MM.1S (cell line): ENCODE data around the gene RAB11FIP5.

ENCODE experiments used
- EZH2 ChIP-seq: fragments of 300-600 bp; sonication (generic); optimal IDR thresholded peaks from 2 replicates; pipeline ENCODE3; 2017; ENCODE audit warnings: low read depth, mild to moderate bottlenecking, antibody characterized with exemption, low read length, mixed read lengths
- EZH2phosphoT487 ChIP-seq: fragments of 300-600 bp; sonication (generic); IDR thresholded peaks from 2 replicates; pipeline ENCODE4 v1.6.1; 2018; ENCODE audit warnings: antibody characterized with exemption, low read length
- TF ChIP-seq, protein P1 (sequence below): fragments of 300-600 bp; sonication (generic); IDR thresholded peaks from 2 replicates; pipeline ENCODE4 v1.5.1; 2016; ENCODE audit warnings: antibody characterized with exemption, low read length, mixed read lengths

DNA sequence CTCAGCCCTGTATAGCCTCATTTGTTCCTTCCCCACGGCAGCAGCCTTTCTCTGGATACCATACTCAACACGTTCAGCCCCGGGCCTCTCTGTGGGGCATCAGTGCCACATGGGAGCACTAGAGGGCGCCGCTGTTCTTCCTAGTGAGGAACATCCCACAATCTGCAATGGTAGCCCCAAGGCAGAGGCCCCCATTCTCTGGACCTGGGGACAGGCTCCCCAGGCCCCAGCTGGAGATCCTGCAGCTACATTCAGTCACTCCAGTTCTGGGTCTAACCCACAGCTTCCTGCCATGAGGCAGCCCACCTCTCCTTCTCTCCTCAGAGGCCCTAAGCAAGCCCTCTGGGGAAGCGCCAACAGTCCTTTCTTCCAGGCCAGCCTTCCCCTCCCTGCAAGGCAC lies 27.1 kb downstream of the RAB11FIP5 start:
- TF ChIP-seq, protein P1, sequence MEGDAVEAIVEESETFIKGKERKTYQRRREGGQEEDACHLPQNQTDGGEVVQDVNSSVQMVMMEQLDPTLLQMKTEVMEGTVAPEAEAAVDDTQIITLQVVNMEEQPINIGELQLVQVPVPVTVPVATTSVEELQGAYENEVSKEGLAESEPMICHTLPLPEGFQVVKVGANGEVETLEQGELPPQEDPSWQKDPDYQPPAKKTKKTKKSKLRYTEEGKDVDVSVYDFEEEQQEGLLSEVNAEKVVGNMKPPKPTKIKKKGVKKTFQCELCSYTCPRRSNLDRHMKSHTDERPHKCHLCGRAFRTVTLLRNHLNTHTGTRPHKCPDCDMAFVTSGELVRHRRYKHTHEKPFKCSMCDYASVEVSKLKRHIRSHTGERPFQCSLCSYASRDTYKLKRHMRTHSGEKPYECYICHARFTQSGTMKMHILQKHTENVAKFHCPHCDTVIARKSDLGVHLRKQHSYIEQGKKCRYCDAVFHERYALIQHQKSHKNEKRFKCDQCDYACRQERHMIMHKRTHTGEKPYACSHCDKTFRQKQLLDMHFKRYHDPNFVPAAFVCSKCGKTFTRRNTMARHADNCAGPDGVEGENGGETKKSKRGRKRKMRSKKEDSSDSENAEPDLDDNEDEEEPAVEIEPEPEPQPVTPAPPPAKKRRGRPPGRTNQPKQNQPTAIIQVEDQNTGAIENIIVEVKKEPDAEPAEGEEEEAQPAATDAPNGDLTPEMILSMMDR, result peak; percentile 91
- TF ChIP-seq EZH2 (no peak), EZH2phosphoT487 (no peak)
